B cell (primary cell): ENCODE data around the gene SIGLEC14. TPM values are rescaled to one million over a fixed set of nuclear protein-coding genes. Genes with fewer than 3 reads are reported as not detected.

Experiments
- ATAC-seq: fragments of 200-7000 bp; cut with Tn5 transposase; one replicate; pipeline ENCODE4 v1.10.0; 2021; ENCODE audit warnings: low read depth, mild to moderate bottlenecking, moderate number of reproducible peaks, moderate library complexity
- CTCF ChIA-PET: fragments of 350-600 bp; sonication (Branson Sonifier 250); formaldehyde crosslinking; loops from one replicate; lab custom pipeline; 2021; ENCODE audit warnings: antibody characterized with exemption, inconsistent platforms; lab: Charles Lee
- POLR2A ChIA-PET: fragments of 350-600 bp; sonication (Branson Sonifier 250); formaldehyde crosslinking; loops from one replicate; lab custom pipeline; 2021; ENCODE audit warnings: antibody characterized with exemption; lab: Charles Lee
- DNase-seq: peaks from one replicate; pipeline ENCODE4 v3.0.0; 2013
- H2AFZ ChIP-seq: 2 replicates; pipeline ENCODE4 v1.6.1; 2012; ENCODE audit warnings: mild to moderate bottlenecking, low read depth, low read length; ENCODE audit not compliant: insufficient read depth, poor library complexity, severe bottlenecking
- H3K27ac ChIP-seq, 2 donors: 1 replicate in 1 of 2; 2 replicates in 1 of 2; pipeline ENCODE4 v1.5.1; 2012 to 2013; ENCODE audit warnings: low read length in 2 of 2, mild to moderate bottlenecking in 2 of 2, moderate library complexity in 1 of 2
- H3K27me3 ChIP-seq, 4 experiments: fragments of 200-600 bp in 1 of 4; sonication (generic) in 1 of 4; replicated peaks in 1 of 4; 1 replicate in 2 of 4; 2 replicates in 2 of 4; pipeline versions ENCODE4 v1.6.1 to v1.7.0; 2013 to 2016; ENCODE audit warnings: low read length in 3 of 4, mild to moderate bottlenecking in 2 of 4, mixed read lengths in 1 of 4, moderate library complexity in 1 of 4; ENCODE audit not compliant: insufficient read depth in 4 of 4, control insufficient read depth in 3 of 4; ENCODE audit errors: control extremely low read depth in 1 of 4
- H3K36me3 ChIP-seq, 2 experiments: replicated peaks in 1 of 2; 1 replicate in 1 of 2; 2 replicates in 1 of 2; pipeline versions ENCODE4 v1.6.1 to v1.7.1; 2013; ENCODE audit warnings: low read length in 1 of 2; ENCODE audit not compliant: insufficient read depth in 2 of 2, control insufficient read depth in 1 of 2; ENCODE audit errors: control extremely low read depth in 1 of 2, extremely low read depth in 1 of 2
- H3K4me1 ChIP-seq, 2 donors: fragments of 200-600 bp in 1 of 2; sonication (generic) in 1 of 2; 1 replicate in 1 of 2; 2 replicates in 1 of 2; pipeline versions ENCODE4 v1.5.1 to v1.6.1; 2013 to 2017; ENCODE audit warnings: low read length in 2 of 2; ENCODE audit not compliant: control insufficient read depth in 2 of 2, insufficient read depth in 2 of 2
- H3K4me2 ChIP-seq: replicated peaks from 2 replicates; pipeline ENCODE3; 2012; ENCODE audit warnings: mild to moderate bottlenecking, low read depth, low read length; ENCODE audit not compliant: poor library complexity, severe bottlenecking
- H3K4me3 ChIP-seq, 5 experiments: fragments of 200-600 bp in 1 of 5; sonication (generic) in 1 of 5; 1 replicate in 3 of 5; 2 replicates in 2 of 5; pipeline versions ENCODE4 v1.5.1 to v1.7.0; 2011 to 2016; ENCODE audit warnings: low read length in 4 of 5, mild to moderate bottlenecking in 4 of 5, low read depth in 2 of 5, control low read depth in 1 of 5, moderate library complexity in 1 of 5; ENCODE audit not compliant: insufficient read depth in 1 of 5; ENCODE audit errors: control extremely low read depth in 1 of 5, extremely low read depth in 1 of 5
- H3K79me2 ChIP-seq: fragments of 200-600 bp; sonication (generic); one replicate; pipeline ENCODE4 v1.6.0; 2016; ENCODE audit warnings: low read length; ENCODE audit not compliant: control insufficient read depth, insufficient read depth
- H3K9ac ChIP-seq: fragments of 200-600 bp; sonication (generic); 2 replicates; pipeline ENCODE4 v1.6.1; 2017; ENCODE audit warnings: mild to moderate bottlenecking, low read length, moderate library complexity
- H3K9me3 ChIP-seq, 3 donors: one replicate each; pipeline versions ENCODE4 v1.6.1 to v1.7.1; 2013; ENCODE audit warnings: low read length in 2 of 3; ENCODE audit not compliant: control insufficient read depth in 2 of 3, insufficient read depth in 1 of 3; ENCODE audit errors: control extremely low read depth in 1 of 3
- H4K20me1 ChIP-seq: 2 replicates; pipeline ENCODE4 v1.6.0; 2012; ENCODE audit warnings: mild to moderate bottlenecking, low read length; ENCODE audit not compliant: insufficient read depth, control insufficient read depth, poor library complexity, severe bottlenecking
- H3K27ac Mint-ChIP-seq: one replicate; pipeline ENCODE4 v1.8.0; 2021; ENCODE audit warnings: mixed read lengths
- H3K27me3 Mint-ChIP-seq: one replicate; pipeline ENCODE4 v1.8.0; 2021; ENCODE audit warnings: mixed read lengths
- H3K4me1 Mint-ChIP-seq: one replicate; pipeline ENCODE4 v1.8.0; 2021; ENCODE audit warnings: mixed read lengths
- H3K4me3 Mint-ChIP-seq: one replicate; pipeline ENCODE4 v1.8.0; 2021; ENCODE audit warnings: mixed read lengths
- H3K9me3 Mint-ChIP-seq: one replicate; pipeline ENCODE4 v1.8.0; 2022; ENCODE audit warnings: mixed read lengths; ENCODE audit not compliant: insufficient read depth
- EZH2 ChIP-seq: IDR thresholded peaks from 2 replicates; pipeline ENCODE4 v1.6.1; 2012; ENCODE audit warnings: borderline replicate concordance, low read depth, mild to moderate bottlenecking, moderate library complexity, low read length; ENCODE audit not compliant: insufficient read depth, poor library complexity, severe bottlenecking
- WGBS: methylation state at CpG from one replicate; pipeline ENCODE4 v1.1.5; 2013; ENCODE audit warnings: missing lambda C conversion rate; ENCODE audit not compliant: insufficient coverage; 5-methylcytosine and 5-hydroxymethylcytosine counted together
- intact Hi-C: fragments of 100-400 bp; cut with micrococcal nuclease; formaldehyde crosslinking; loops from one replicate; pipeline ENCODE4 v1.10.0; 2022
- polyA plus RNA-seq: library from polyadenylated mRNA; depleted of rRNA; stranded (reverse); fragments of >200 nt; gene quantifications from 2 replicates; pipeline ENCODE4 v1.2.3, GENCODE V29; 2012
- total RNA-seq, 2 donors: library from RNA; stranded (reverse); fragments of 120-200 nt in 1 of 2; gene quantifications; 1 replicate in 1 of 2; 2 replicates in 1 of 2; pipeline versions ENCODE4 v1.2.3 to v1.2.4, GENCODE V29; 2013 to 2022
- TF ChIP-seq, protein P1 (sequence below): fragments of 200-600 bp; IDR thresholded peaks from one replicate; pipeline ENCODE4 v1.8.0; 2022; ENCODE audit warnings: antibody characterized with exemption, mild to moderate bottlenecking

The SIGLEC14 gene
- total and polyA plus RNA-seq, 2 donors (not counting 1 experiment from before 2014, with no cell fraction given) = 11.2 to 30.0 TPM

DNA sequence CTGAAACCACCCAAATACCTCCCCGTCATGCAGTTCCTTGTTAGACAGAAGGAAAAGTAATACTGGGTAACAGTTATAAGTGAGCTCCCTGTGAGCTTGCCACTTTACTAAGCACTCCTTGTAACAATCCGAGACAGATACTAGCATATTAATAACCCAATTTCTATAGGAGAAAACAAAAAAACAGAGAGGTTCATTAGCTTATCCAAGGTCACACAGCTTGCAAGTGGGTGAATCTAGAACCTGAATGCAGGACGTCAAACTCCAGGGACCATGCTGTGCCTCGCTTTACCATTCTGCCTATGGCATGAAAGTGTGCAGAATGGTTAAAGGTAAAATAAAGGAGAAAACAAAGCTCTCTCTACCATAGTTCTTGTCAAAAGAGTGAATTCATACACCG, 31.8 kb downstream of the SIGLEC14 start:
- Mint-ChIP-seq H3K4me3 (no peak overlapping the region), H3K4me1 (peaks cover 30% of the 10 kb centered on the region), H3K9me3 (peaks cover 6% of the 10 kb centered on the region), H3K27ac (no peak overlapping the region), H3K27me3 (no peaks in the 10 kb centered on the region)
- H3K9ac ChIP-seq = no peak overlapping the region
- intact Hi-C loops = no loop called here
- H3K27me3 ChIP-seq = no peaks in the 10 kb centered on the region
- peaks cover 0 to 9% (median 1%) of the 10 kb centered on the region in 3 donors for H3K9me3 ChIP-seq
- ChIA-PET CTCF (interaction anchor here (0.7 to 3.9 kb wide), 11 partner anchors 8 to 217 kb away, joined by 3 to 25 read pairs (median 4); no protein-coding TSS in a partner anchor), POLR2A (no interaction called here)
- 100% methylated on average over 1 of the region's 5 CpGs for WGBS
- peaks cover 0 to 46% of the 10 kb centered on the region in 2 experiments for H3K36me3 ChIP-seq
- no peak for TF ChIP-seq EZH2
- TF ChIP-seq, protein P1, sequence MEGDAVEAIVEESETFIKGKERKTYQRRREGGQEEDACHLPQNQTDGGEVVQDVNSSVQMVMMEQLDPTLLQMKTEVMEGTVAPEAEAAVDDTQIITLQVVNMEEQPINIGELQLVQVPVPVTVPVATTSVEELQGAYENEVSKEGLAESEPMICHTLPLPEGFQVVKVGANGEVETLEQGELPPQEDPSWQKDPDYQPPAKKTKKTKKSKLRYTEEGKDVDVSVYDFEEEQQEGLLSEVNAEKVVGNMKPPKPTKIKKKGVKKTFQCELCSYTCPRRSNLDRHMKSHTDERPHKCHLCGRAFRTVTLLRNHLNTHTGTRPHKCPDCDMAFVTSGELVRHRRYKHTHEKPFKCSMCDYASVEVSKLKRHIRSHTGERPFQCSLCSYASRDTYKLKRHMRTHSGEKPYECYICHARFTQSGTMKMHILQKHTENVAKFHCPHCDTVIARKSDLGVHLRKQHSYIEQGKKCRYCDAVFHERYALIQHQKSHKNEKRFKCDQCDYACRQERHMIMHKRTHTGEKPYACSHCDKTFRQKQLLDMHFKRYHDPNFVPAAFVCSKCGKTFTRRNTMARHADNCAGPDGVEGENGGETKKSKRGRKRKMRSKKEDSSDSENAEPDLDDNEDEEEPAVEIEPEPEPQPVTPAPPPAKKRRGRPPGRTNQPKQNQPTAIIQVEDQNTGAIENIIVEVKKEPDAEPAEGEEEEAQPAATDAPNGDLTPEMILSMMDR = no peak
- no peak overlapping the region for H3K4me2 ChIP-seq
- no peak overlapping the region for H3K27ac ChIP-seq
- no peak overlapping the region for H3K4me3 ChIP-seq
- no peak for ATAC-seq
- no peak for DNase-seq
- H2AFZ ChIP-seq = no peak overlapping the region
- peaks cover 9 to 11% of the 10 kb centered on the region in 2 donors for H3K4me1 ChIP-seq
- H3K79me2 ChIP-seq = peaks cover 51% of the 10 kb centered on the region
- peaks cover 40% of the 10 kb centered on the region for H4K20me1 ChIP-seq

DNA sequence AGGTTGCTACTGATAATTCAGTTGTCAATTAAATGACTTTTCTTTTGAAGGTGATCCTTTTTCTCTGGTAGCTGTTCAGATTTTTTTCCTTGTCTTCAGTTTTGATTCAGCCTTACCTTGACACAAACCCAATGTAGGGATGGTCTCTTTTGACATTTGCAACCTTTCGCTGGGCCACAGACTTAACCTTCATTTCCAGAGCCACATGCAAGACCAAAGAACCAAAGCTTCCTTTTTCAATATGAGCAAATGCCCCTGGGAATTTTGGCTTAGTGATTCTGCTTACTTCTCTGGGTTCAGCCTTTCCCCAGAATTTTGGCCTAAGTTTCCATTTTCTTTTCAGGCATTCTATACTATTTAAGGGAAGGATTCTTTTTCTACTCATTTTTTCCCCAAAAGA, 36.0 kb downstream of the SIGLEC14 start:
- POLR2A ChIA-PET = no interaction called here
- Histone ChIP-seq H4K20me1 (peaks cover 57% of the 10 kb centered on the region), H3K4me3 (no peak overlapping the region), H3K27ac (no peak overlapping the region), H3K4me1 (peaks cover 35 to 36% of the 10 kb centered on the region in 2 donors), H3K36me3 (peaks cover 0 to 38% of the 10 kb centered on the region in 2 experiments), H3K4me2 (no peak overlapping the region), H3K27me3 (no peaks in the 10 kb centered on the region), H2AFZ (no peak overlapping the region), H3K79me2 (peaks cover 42% of the 10 kb centered on the region), H3K9ac (no peak overlapping the region), H3K9me3 (peaks cover 0 to 9% (median 1%) of the 10 kb centered on the region in 3 donors)
- H3K4me3 Mint-ChIP-seq = peak overlapping the region; percentile 6
- CTCF ChIA-PET = interaction anchor here (4.9 kb wide), 1 partner anchor 26 kb away, joined by 25 read pairs; no protein-coding TSS in a partner anchor
- H3K27me3 Mint-ChIP-seq = no peaks in the 10 kb centered on the region
- no peak for TF ChIP-seq EZH2
- TF ChIP-seq, protein P1 = no peak
- WGBS = no CpG with 5 or more reads among the region's 1 CpG
- intact Hi-C loops = no loop called here
- DNase-seq (no peak), ATAC-seq (no peak)
- H3K9me3 Mint-ChIP-seq = peaks cover 6% of the 10 kb centered on the region
- peaks cover 52% of the 10 kb centered on the region for H3K4me1 Mint-ChIP-seq
- no peak overlapping the region for H3K27ac Mint-ChIP-seq
